A673 (cell line): Measurements from ENCODE around the gene CUTC. TPM values are rescaled to one million over a fixed set of nuclear protein-coding genes. Genes with fewer than 3 reads are reported as not detected.

Experiments
- BruUV-seq: library from RNA; stranded (reverse); fragments of 400-500 nt; replicated peaks from 2 replicates; lab custom pipeline; 2021; lab: Mats Ljungman, UMichigan
- CTCF ChIA-PET: fragments of 300-600 bp; sonication (Branson Sonifier 250); formaldehyde crosslinking; loops from one replicate; lab custom pipeline; 2022; ENCODE audit warnings: antibody characterized with exemption; lab: Charles Lee
- POLR2A ChIA-PET: fragments of 300-600 bp; sonication (Branson Sonifier 250); formaldehyde crosslinking; loops from one replicate; lab custom pipeline; 2022; ENCODE audit warnings: antibody characterized with exemption; ENCODE audit not compliant: low non-redundant PET; lab: Charles Lee
- DNase-seq: peaks from one replicate; pipeline ENCODE4 v3.0.0-alpha.2; 2015; ENCODE audit warnings: low spot score
- H3K27ac ChIP-seq: fragments of 200-600 bp; sonication (generic); 2 replicates; pipeline ENCODE4 v1.5.1; 2016; ENCODE audit warnings: mixed run types, low read depth, mild to moderate bottlenecking, mixed read lengths, antibody characterized with exemption, low read length; ENCODE audit not compliant: poor library complexity, severe bottlenecking
- H3K27me3 ChIP-seq: fragments of 200-600 bp; sonication (generic); replicated peaks from 2 replicates; pipeline ENCODE4 v1.6.1; 2017; ENCODE audit warnings: mixed run types, low read depth, mild to moderate bottlenecking, mixed read lengths, antibody characterized with exemption, low read length; ENCODE audit not compliant: insufficient read depth, poor library complexity
- H3K36me3 ChIP-seq: fragments of 200-600 bp; sonication (generic); 2 replicates; pipeline ENCODE4 v1.6.1; 2016; ENCODE audit warnings: mixed run types, mild to moderate bottlenecking, mixed read lengths, antibody characterized with exemption, low read length; ENCODE audit not compliant: insufficient read depth, poor library complexity, severe bottlenecking
- H3K4me1 ChIP-seq: fragments of 200-600 bp; sonication (generic); 2 replicates; pipeline ENCODE4 v1.6.1; 2017; ENCODE audit warnings: mixed run types, mild to moderate bottlenecking, mixed read lengths, antibody characterized with exemption, low read length; ENCODE audit not compliant: insufficient read depth, poor library complexity, severe bottlenecking
- H3K4me3 ChIP-seq: fragments of 200-600 bp; sonication (generic); 2 replicates; pipeline ENCODE4 v1.5.1; 2016; ENCODE audit warnings: low read depth, mixed run types, mild to moderate bottlenecking, mixed read lengths, low read length; ENCODE audit not compliant: poor library complexity, severe bottlenecking
- H3K9me3 ChIP-seq: fragments of 200-600 bp; sonication (generic); 2 replicates; pipeline ENCODE4 v1.6.1; 2016; ENCODE audit warnings: mixed run types, low read depth, mild to moderate bottlenecking, mixed read lengths, antibody characterized with exemption, low read length; ENCODE audit not compliant: poor library complexity, severe bottlenecking
- EZH2 ChIP-seq: fragments of 200-600 bp; sonication (generic); IDR thresholded peaks from 2 replicates; pipeline ENCODE4 v1.6.1; 2017; ENCODE audit warnings: borderline replicate concordance, low read depth, mild to moderate bottlenecking, mixed read lengths, antibody characterized with exemption, low read length; ENCODE audit not compliant: poor library complexity, severe bottlenecking
- intact Hi-C: fragments of 100-400 bp; cut with micrococcal nuclease; formaldehyde crosslinking; loops from one replicate; pipeline ENCODE4 v1.10.0; 2022; ENCODE audit not compliant: unreplicated experiment
- total RNA-seq: library from RNA; stranded (reverse); gene quantifications from 2 replicates; pipeline ENCODE4 v1.2.3, GENCODE V29; 2021
- TF ChIP-seq, protein P1 (sequence below): fragments of 300-800, 200-600 bp; sonication (generic); conservative IDR thresholded peaks from 2 replicates; pipeline ENCODE4 v1.5.1; 2017; ENCODE audit warnings: low read depth, mild to moderate bottlenecking, antibody characterized with exemption, low read length, moderate library complexity, mixed read lengths

Gene CUTC
- total RNA-seq, 1 experiment from 2014 or later = 19.2 TPM

DNA sequence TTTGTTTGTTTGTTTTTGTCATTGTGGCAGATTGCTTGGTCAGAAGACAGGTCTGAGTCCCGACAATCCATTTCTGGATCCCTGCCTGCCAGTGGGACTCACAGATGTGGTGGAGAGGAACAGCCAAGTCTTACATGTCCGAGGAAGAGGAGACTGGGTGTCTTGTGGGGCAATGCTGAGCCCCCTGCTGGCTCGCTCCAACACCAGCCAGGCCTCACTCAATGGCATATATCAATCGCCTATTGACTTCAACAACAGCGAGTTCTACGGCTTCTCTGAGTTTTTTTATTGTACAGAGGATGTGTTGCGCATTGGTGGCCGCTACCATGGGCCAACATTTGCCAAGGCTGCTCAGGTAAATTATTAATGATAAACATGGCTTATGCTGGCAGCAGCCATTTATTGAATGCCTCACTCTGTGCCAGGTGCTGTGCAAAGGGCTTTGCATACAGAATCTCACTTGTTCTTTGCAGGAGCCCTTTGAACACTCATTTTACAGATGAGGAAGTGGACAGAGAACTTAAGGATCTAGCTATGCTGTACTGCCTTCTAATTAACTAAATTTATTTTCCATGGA is 33.4 kb upstream of the CUTC start:
- ChIA-PET CTCF (no interaction called here), POLR2A (no interaction called here)
- BruUV-seq = no TSS peak
- Histone ChIP-seq H3K27me3 (no peaks in the 10 kb centered on the region), H3K9me3 (no peaks in the 10 kb centered on the region), H3K4me1 (no peaks in the 10 kb centered on the region), H3K4me3 (no peak overlapping the region), H3K36me3 (peaks cover 12% of the 10 kb centered on the region), H3K27ac (no peak overlapping the region)
- DNase-seq = no peak
- TF ChIP-seq EZH2 = no peak
- TF ChIP-seq, protein P1, sequence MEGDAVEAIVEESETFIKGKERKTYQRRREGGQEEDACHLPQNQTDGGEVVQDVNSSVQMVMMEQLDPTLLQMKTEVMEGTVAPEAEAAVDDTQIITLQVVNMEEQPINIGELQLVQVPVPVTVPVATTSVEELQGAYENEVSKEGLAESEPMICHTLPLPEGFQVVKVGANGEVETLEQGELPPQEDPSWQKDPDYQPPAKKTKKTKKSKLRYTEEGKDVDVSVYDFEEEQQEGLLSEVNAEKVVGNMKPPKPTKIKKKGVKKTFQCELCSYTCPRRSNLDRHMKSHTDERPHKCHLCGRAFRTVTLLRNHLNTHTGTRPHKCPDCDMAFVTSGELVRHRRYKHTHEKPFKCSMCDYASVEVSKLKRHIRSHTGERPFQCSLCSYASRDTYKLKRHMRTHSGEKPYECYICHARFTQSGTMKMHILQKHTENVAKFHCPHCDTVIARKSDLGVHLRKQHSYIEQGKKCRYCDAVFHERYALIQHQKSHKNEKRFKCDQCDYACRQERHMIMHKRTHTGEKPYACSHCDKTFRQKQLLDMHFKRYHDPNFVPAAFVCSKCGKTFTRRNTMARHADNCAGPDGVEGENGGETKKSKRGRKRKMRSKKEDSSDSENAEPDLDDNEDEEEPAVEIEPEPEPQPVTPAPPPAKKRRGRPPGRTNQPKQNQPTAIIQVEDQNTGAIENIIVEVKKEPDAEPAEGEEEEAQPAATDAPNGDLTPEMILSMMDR = peak; percentile 25; the same call in 1 of the 2 replicates
- intact Hi-C loops = no loop called here

DNA sequence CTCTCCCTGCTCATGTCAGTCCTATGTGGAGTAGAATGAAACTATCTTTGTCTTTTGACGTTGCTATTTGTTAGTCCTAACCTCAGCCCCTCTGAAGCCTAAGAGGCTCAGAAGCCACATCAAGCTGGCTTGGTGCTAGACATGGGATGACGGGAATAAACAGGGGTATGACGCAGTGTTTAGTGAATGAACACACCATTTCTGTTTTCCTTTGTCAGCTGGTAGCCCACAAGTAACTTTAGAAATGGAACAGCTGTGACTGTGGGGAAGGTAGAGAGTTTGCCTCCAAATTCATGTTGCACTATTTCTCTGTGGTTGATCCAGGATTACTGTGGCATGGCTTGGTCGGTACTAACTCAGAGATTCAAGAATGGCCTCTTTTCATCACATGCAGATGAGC is 31.4 kb upstream of the CUTC start:
- intact Hi-C loops = no loop called here
- no TSS peak for BruUV-seq
- CTCF ChIA-PET = no interaction called here

DNA sequence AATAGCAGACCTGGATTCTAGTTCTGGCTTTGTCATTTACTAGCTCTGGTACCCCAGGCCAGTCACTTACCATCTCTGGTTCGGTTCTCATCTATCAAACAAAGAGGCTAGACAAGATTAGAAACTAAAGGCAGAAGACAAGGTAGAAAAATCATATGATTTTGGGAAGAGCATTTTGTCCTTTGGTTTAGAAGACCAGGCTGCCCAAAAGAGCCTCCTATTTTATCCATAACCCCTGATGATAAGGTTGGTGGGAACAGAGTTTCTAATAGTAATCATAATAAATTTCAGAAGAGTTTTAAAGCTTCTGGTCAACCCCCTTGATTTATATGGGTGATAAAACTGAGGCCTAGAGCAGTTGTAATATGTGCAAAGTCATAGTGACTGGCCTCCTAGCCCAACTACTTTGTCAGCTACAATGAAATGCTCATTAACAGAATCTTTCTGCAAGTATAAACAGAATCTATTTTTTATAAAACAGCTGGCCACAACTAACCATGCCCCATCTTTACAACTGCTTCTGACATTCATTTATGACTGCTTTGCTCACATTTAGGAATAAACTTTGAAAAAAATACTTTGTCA is 23.5 kb upstream of the CUTC start:
- intact Hi-C loops = no loop called here
- no peak for TF ChIP-seq EZH2
- TF ChIP-seq, protein P1 = no peak
- H3K27ac ChIP-seq = no peak overlapping the region
- H3K4me3 ChIP-seq = no peak overlapping the region
- DNase-seq = no peak
- CTCF ChIA-PET = no interaction called here
- H3K9me3 ChIP-seq = no peaks in the 10 kb centered on the region
- no peaks in the 10 kb centered on the region for H3K27me3 ChIP-seq
- peaks cover 16% of the 10 kb centered on the region for H3K36me3 ChIP-seq
- POLR2A ChIA-PET = no interaction called here
- H3K4me1 ChIP-seq = no peaks in the 10 kb centered on the region
- BruUV-seq = no TSS peak

More for the DNA sequence above, 31.4 kb upstream of the CUTC start:
- Histone ChIP-seq H3K27ac (no peak overlapping the region), H3K9me3 (no peaks in the 10 kb centered on the region), H3K36me3 (peaks cover 12% of the 10 kb centered on the region), H3K27me3 (no peaks in the 10 kb centered on the region), H3K4me1 (no peaks in the 10 kb centered on the region), H3K4me3 (no peak overlapping the region)
- TF ChIP-seq, protein P1 = no peak
- TF ChIP-seq EZH2 = no peak
- POLR2A ChIA-PET = no interaction called here
- no peak for DNase-seq
